Naive thymus-derived CD8-positive, alpha-beta T cell (primary cell): Measurements from ENCODE around the gene P2RX2. TPM values are rescaled to one million over a fixed set of nuclear protein-coding genes. Genes with fewer than 3 reads are reported as not detected.
A peak's percentile ranks its signal among the peaks of the same experiment; 100 is the strongest.

Experiments
- ATAC-seq, 2 donors: fragments of 150-1000 bp; cut with Tn5 transposase in 1 of 2; sonication (Bioruptor Pico), chemical (Tn5 transposase) in 1 of 2; 1 replicate in 1 of 2; 2 replicates in 1 of 2; pipeline ENCODE4 v1.10.0; 2021; ENCODE audit warnings: mild to moderate bottlenecking in 2 of 2, moderate library complexity in 2 of 2
- POLR2A ChIA-PET: fragments of 350-600 bp; sonication (Branson Sonifier 250); formaldehyde crosslinking; loops from one replicate; lab custom pipeline; 2021; ENCODE audit warnings: antibody characterized with exemption; lab: Charles Lee
- DNase-seq, 10 donors: peaks; one replicate each; pipeline versions ENCODE4 v3.0.0 to v3.0.0-alpha.2; 2020 to 2022
- H3K27ac Mint-ChIP-seq, 10 donors: one replicate each; pipeline ENCODE4 v1.8.0; 2020 to 2022; ENCODE audit warnings: mild to moderate bottlenecking in 10 of 10, mixed read lengths in 10 of 10, moderate library complexity in 4 of 10, inconsistent platforms in 1 of 10
- H3K27me3 Mint-ChIP-seq, 5 donors: one replicate each; pipeline ENCODE4 v1.8.0; 2021 to 2022; ENCODE audit warnings: mixed read lengths in 5 of 5
- H3K36me3 Mint-ChIP-seq, 3 donors: one replicate each; pipeline ENCODE4 v1.8.0; 2020 to 2022; ENCODE audit warnings: mixed read lengths in 3 of 3, mild to moderate bottlenecking in 2 of 3, inconsistent platforms in 1 of 3
- H3K4me1 Mint-ChIP-seq, 4 donors: one replicate each; pipeline ENCODE4 v1.8.0; 2021 to 2022; ENCODE audit warnings: mixed read lengths in 4 of 4
- H3K4me3 Mint-ChIP-seq, 10 donors: one replicate each; pipeline ENCODE4 v1.8.0; 2020 to 2022; ENCODE audit warnings: mild to moderate bottlenecking in 10 of 10, mixed read lengths in 10 of 10, moderate library complexity in 6 of 10, inconsistent platforms in 1 of 10
- H3K9me3 Mint-ChIP-seq, 9 donors: one replicate each; pipeline ENCODE4 v1.8.0; 2020 to 2022; ENCODE audit warnings: mixed read lengths in 9 of 9, mild to moderate bottlenecking in 3 of 9, inconsistent platforms in 1 of 9, moderate library complexity in 1 of 9
- polyA plus RNA-seq, 3 donors: library from polyadenylated mRNA; unstranded; fragments of 300-500 nt; fragmentation: Illumina TruSeq; gene quantifications; one replicate each; pipeline ENCODE4 v1.2.3, GENCODE V29; 2021
- total RNA-seq, 8 experiments: library from RNA in 2 of 8; stranded (reverse) in 2 of 8; gene quantifications; one replicate each; pipeline ENCODE4 v1.2.3 and lab custom pipeline; 2021 to 2026

The P2RX2 gene
- total and polyA plus RNA-seq, 5 experiments from 2014 or later = not detected

- Mint-ChIP-seq H3K4me3 (no peak overlapping the region), H3K9me3 (peaks cover 0 to 2% (median 0%) of the 10 kb centered on the region in 9 donors), H3K4me1 (peaks cover 0 to 2% (median under 1%) of the 10 kb centered on the region in 4 donors), H3K36me3 (peaks cover 0 to 17% (median 5%) of the 10 kb centered on the region in 3 donors), H3K27me3 (peaks cover 0 to 5% (median 0%) of the 10 kb centered on the region in 5 donors), H3K27ac (no peak overlapping the region)
- DNase-seq (no peak), ATAC-seq (no peak)
- POLR2A ChIA-PET = no interaction called here
Observed at GRCh38 chr12:132624910-132625630, 6.5 kb downstream of the P2RX2 start.

- ATAC-seq = no peak
- Mint-ChIP-seq H3K4me1 (peaks cover 0 to 2% (median under 1%) of the 10 kb centered on the region in 4 donors), H3K4me3 (no peak overlapping the region), H3K27ac (no peak overlapping the region), H3K36me3 (peaks cover 0 to 24% (median 10%) of the 10 kb centered on the region in 3 donors), H3K27me3 (peaks cover 0 to 2% (median 0%) of the 10 kb centered on the region in 5 donors), H3K9me3 (peaks cover 0 to 2% (median 0%) of the 10 kb centered on the region in 9 donors)
- DNase-seq = peak in 1 of 10 donors; percentile 55
- POLR2A ChIA-PET = no interaction called here
Observed at GRCh38 chr12:132625731-132626430, 7.3 kb downstream of the P2RX2 start.

GRCh38 chr12:132629330-132629729, 10.8 kb downstream of the P2RX2 start:
- POLR2A ChIA-PET = no interaction called here
- H3K4me3 Mint-ChIP-seq = no peak overlapping the region
- peak overlapping the region in 1 of 10 donors; percentile 57 for H3K27ac Mint-ChIP-seq
- H3K36me3 Mint-ChIP-seq = peaks cover 5 to 48% (median 12%) of the 10 kb centered on the region in 3 donors
- ATAC-seq (no peak), DNase-seq (no peak)
- H3K27me3 Mint-ChIP-seq = no peaks in the 10 kb centered on the region
- H3K9me3 Mint-ChIP-seq = no peaks in the 10 kb centered on the region
- H3K4me1 Mint-ChIP-seq = peaks cover 0 to 1% (median 0%) of the 10 kb centered on the region in 4 donors

- POLR2A ChIA-PET = no interaction called here
- peaks cover 5 to 54% (median 19%) of the 10 kb centered on the region in 3 donors for H3K36me3 Mint-ChIP-seq
- H3K27ac Mint-ChIP-seq = no peak overlapping the region
- no peaks in the 10 kb centered on the region for H3K9me3 Mint-ChIP-seq
- DNase-seq (no peak), ATAC-seq (no peak)
- no peak overlapping the region for H3K4me3 Mint-ChIP-seq
- H3K4me1 Mint-ChIP-seq = no peaks in the 10 kb centered on the region
- no peaks in the 10 kb centered on the region for H3K27me3 Mint-ChIP-seq
Observed at GRCh38 chr12:132630672-132631071, 12.1 kb downstream of the P2RX2 start.

GRCh38 chr12:132631666-132632065, 13.1 kb downstream of the P2RX2 start:
- Mint-ChIP-seq H3K4me3 (no peak overlapping the region), H3K27me3 (no peaks in the 10 kb centered on the region), H3K27ac (no peak overlapping the region), H3K36me3 (peaks cover 5 to 63% (median 21%) of the 10 kb centered on the region in 3 donors), H3K9me3 (no peaks in the 10 kb centered on the region), H3K4me1 (peaks cover 0 to 2% (median 0%) of the 10 kb centered on the region in 4 donors)
- POLR2A ChIA-PET = no interaction called here
- no peak for ATAC-seq
- no peak for DNase-seq

GRCh38 chr12:132632521-132633228, 14.1 kb downstream of the P2RX2 start:
- Mint-ChIP-seq H3K9me3 (no peaks in the 10 kb centered on the region), H3K4me3 (no peak overlapping the region), H3K36me3 (peaks cover 5 to 65% (median 21%) of the 10 kb centered on the region in 3 donors), H3K27ac (no peak overlapping the region), H3K4me1 (peaks cover 0 to 2% (median 0%) of the 10 kb centered on the region in 4 donors), H3K27me3 (no peaks in the 10 kb centered on the region)
- POLR2A ChIA-PET = interaction anchor here (0.6 kb wide), 1 partner anchor 11 kb away, joined by 3 read pairs; no protein-coding TSS in a partner anchor
- DNase-seq (no peak), ATAC-seq (no peak)

- peaks cover 0 to 2% (median 0%) of the 10 kb centered on the region in 4 donors for H3K4me1 Mint-ChIP-seq
Observed at GRCh38 chr12:132633398-132633797, 14.8 kb downstream of the P2RX2 start.

GRCh38 chr12:132633901-132634300, 15.3 kb downstream of the P2RX2 start:
- H3K36me3 Mint-ChIP-seq = peaks cover 5 to 76% (median 23%) of the 10 kb centered on the region in 3 donors

More at GRCh38 chr12:132633398-132633797, 14.8 kb downstream of the P2RX2 start:
- Mint-ChIP-seq H3K27ac (no peak overlapping the region), H3K9me3 (no peaks in the 10 kb centered on the region), H3K4me3 (no peak overlapping the region), H3K36me3 (peaks cover 5 to 71% (median 21%) of the 10 kb centered on the region in 3 donors), H3K27me3 (no peaks in the 10 kb centered on the region)
- no peak for DNase-seq
- POLR2A ChIA-PET = interaction anchor here (0.6 kb wide), 1 partner anchor 12 kb away, joined by 3 read pairs; no protein-coding TSS in a partner anchor
- ATAC-seq = no peak

GRCh38 chr12:132634411-132634990, 15.9 kb downstream of the P2RX2 start:
- no peaks in the 10 kb centered on the region for H3K9me3 Mint-ChIP-seq
- H3K27ac Mint-ChIP-seq = peak overlapping the region in 1 of 10 donors; percentile 71
- DNase-seq (no peak), ATAC-seq (no peak)
- POLR2A ChIA-PET = no interaction called here
- H3K36me3 Mint-ChIP-seq = peaks cover 5 to 78% (median 24%) of the 10 kb centered on the region in 3 donors
- H3K4me1 Mint-ChIP-seq = peaks cover 0 to 2% (median 0%) of the 10 kb centered on the region in 4 donors
- no peak overlapping the region for H3K4me3 Mint-ChIP-seq
- no peaks in the 10 kb centered on the region for H3K27me3 Mint-ChIP-seq

More at GRCh38 chr12:132633901-132634300, 15.3 kb downstream of the P2RX2 start:
- POLR2A ChIA-PET = no interaction called here
- no peak overlapping the region for H3K27ac Mint-ChIP-seq
- no peak overlapping the region for H3K4me3 Mint-ChIP-seq
- H3K4me1 Mint-ChIP-seq = peaks cover 0 to 2% (median 0%) of the 10 kb centered on the region in 4 donors
- no peaks in the 10 kb centered on the region for H3K27me3 Mint-ChIP-seq
- H3K9me3 Mint-ChIP-seq = no peaks in the 10 kb centered on the region
- ATAC-seq (no peak), DNase-seq (no peak)

- Mint-ChIP-seq H3K9me3 (no peaks in the 10 kb centered on the region), H3K27me3 (no peaks in the 10 kb centered on the region), H3K27ac (peak overlapping the region in 2 of 10 donors; percentile 28 to 73), H3K4me1 (peaks cover 0 to 2% (median 0%) of the 10 kb centered on the region in 4 donors), H3K4me3 (no peak overlapping the region), H3K36me3 (peaks cover 5 to 70% (median 17%) of the 10 kb centered on the region in 3 donors)
- POLR2A ChIA-PET = interaction anchor here (0.6 to 0.7 kb wide), 2 partner anchors 36 to 135 kb away, joined by 4 to 5 read pairs; no protein-coding TSS in a partner anchor
- ATAC-seq (no peak), DNase-seq (no peak)
Observed at GRCh38 chr12:132635076-132635955, 16.7 kb downstream of the P2RX2 start.

GRCh38 chr12:132637811-132638210, 19.2 kb downstream of the P2RX2 start:
- no peak overlapping the region for H3K27ac Mint-ChIP-seq
- peaks cover 0 to 5% (median 2%) of the 10 kb centered on the region in 4 donors for H3K4me1 Mint-ChIP-seq
- DNase-seq = no peak
- ATAC-seq = no peak
- peaks cover 0 to 66% (median 19%) of the 10 kb centered on the region in 3 donors for H3K36me3 Mint-ChIP-seq
- H3K27me3 Mint-ChIP-seq = no peaks in the 10 kb centered on the region
- POLR2A ChIA-PET = no interaction called here
- H3K4me3 Mint-ChIP-seq = no peak overlapping the region
- H3K9me3 Mint-ChIP-seq = no peaks in the 10 kb centered on the region
